Sciatic nerve (tissue), 2 donors: ENCODE results near the gene XRCC4. TPM values are rescaled to one million over a fixed set of nuclear protein-coding genes. Genes with fewer than 3 reads are reported as not detected.
A peak's percentile ranks its signal among the peaks of the same experiment; 100 is the strongest.

Experiments
- ATAC-seq: fragments of 200-7000 bp; cut with Tn5 transposase; one replicate; pipeline ENCODE4 v1.9.1; 2020; ENCODE audit warnings: mild to moderate bottlenecking, moderate library complexity
- DNase-seq: peaks from one replicate; pipeline ENCODE4 v3.0.0-alpha.2; 2020; ENCODE audit warnings: low spot score
- intact Hi-C: fragments of 100-400 bp; cut with DNase I; formaldehyde crosslinking; loops from one replicate; pipeline ENCODE4 v1.14.2; 2022
- total RNA-seq: library from RNA; stranded (reverse); fragmentation: NEBNext Ultra II Directional; extraction: Animal tissue kit (Norgen Biotek cat#: 25700); gene quantifications from one replicate; pipeline ENCODE4 v1.2.1, GENCODE V29; 2021
- donor health status: DM: no; HTN: no; CAD: no.
- donor health status: DM: no; HTN: no; CAD: no.

The XRCC4 gene
- total RNA-seq, 1 donor from 2014 or later, result 6.7 TPM

DNA sequence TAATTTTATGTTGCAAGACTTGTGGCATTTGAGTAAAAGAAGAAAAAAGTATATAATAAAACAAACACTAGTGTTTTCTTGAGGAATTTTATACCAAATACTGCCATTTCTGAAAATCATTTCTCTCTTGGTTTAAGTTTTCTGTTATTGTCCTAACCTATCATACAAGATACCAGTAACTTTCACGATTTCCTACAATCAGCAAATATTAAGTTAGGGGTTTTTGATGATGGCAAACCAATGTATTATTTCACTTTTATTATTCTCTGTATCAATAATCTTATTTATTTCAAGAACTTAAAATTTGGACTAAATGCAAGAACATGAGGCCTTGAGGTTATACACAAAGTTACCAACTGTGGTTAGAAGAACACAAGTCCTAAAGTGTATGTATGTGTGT is 285.2 kb downstream of the XRCC4 start:
- intact Hi-C loops, result no loop called here
- DNase-seq (no peak), ATAC-seq (no peak)

DNA sequence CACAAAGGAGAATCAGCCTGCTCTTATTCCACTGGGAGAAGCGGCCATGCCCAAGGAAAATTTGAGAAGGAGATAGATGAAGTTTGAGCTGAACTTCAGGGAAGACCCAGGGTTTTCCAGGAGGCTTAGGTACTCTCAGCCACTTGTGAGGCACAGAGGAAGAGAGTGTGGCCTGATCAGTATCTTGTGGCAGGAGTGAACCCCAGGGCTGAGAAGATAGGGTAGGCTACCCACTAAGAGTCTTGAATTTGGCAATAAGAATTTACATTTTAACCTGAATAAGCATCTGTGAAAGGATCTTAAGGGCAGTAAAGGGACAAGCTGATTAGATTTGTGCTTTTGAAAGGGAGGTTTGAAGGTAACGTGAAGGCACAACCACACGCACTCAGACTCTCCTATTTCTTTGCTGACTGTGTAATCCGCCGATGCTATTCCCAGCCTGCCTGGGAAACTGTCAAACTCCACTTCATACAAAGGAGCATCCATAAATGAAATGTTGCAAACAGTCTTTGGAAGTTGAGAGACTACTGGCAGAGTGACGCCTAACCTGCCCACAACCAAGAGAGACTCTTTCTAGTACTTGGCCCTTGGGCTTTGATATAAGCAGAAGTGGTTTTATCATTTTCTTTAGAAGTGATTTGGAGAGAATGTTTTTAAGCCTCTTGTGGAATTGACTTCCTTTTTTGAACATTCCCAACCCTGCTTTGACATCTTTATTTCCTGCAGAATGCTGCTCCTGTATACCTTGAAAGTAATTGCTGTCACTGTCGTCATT is 286.0 kb downstream of the XRCC4 start:
- intact Hi-C loops, result no loop called here
- ATAC-seq (no peak), DNase-seq (no peak)

DNA sequence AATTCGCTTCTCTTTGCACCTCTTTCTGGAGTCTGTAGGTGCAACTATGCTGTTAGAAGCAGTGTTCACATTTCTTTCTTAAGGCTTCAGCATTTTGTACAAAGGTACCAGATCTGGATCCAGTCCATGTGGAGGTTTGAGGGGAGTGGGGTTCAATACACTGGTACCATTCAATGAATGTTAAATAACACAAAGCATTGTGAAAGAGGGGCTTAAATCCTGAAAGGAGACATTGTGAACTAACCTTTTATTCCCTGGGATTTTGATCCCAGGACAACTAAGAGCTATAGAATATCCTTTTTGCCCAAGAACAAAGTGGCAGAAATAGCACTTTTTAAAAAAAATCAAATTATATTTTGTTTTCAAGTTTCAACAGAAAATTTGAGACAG is 286.5 kb downstream of the XRCC4 start:
- ATAC-seq (no peak), DNase-seq (no peak)
- intact Hi-C loops, result no loop called here

DNA sequence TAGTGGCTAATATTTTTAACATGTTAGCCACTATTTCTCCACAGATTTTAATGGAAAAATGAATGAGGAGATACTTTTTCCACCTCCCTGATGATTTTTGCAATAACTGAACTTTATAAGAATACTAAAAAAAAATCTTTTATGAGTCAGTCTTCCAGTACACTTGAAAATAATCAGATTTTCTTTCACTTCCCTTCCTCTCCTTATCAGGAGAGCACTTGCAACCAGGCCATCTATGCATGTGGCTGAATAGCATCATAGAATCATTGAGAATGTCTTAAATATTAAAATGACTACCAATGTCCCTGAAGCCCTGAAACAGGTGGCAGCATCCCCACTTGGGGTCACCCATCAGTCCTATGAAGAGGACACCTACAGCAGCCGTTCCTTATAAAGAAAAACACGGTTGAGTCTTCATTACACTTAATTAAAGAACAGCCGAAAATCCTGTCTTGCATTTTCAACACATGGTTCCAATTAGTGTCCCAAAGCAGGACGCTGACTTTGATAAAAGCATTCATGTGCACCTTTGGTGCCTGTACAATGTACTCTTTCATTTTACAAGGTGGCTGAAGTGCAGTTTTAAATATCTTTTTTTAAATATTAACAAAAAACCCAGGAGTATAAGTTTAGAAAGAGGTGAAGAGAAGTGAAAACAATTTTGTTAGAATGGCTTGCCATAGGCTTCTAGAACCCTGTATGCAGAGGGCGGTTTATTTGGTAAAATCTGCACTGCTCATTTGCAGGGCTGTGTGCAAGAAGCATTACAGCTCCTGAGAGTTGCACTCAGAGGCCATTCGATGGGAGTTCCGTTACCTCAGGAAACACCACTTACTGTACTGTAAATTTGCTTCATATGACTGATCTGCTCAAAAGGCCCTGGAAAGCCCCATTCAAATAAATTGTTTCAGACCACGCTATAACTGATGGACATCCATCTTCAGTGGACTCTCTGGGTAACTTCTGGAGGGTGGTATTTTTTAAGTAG is 287.3 kb downstream of the XRCC4 start:
- no peak for ATAC-seq

DNA sequence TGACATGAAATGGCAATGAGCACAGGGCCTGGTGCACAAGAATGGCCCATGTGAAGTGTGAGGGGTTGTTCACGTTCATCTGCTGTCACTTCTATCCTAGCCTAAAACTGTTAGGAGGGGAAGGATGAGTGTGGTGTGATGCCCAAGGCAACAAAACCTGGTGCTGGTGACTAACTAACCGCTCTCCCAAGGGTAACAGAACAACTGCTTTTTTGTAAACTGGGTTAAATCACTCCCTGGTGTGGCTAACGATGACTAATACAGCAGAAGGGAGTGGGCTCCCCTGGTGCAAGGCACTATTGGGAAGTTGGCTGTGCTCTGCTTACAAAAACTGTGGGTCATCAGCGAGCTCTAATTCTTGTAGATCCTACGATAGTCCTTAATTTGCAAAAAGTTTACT is 291.0 kb downstream of the XRCC4 start:
- ATAC-seq, result peak; percentile 64
- no peak for DNase-seq
- intact Hi-C loops, result no loop called here

More for the DNA sequence above, 287.3 kb downstream of the XRCC4 start:
- intact Hi-C loops, result no loop called here
- no peak for DNase-seq

DNA sequence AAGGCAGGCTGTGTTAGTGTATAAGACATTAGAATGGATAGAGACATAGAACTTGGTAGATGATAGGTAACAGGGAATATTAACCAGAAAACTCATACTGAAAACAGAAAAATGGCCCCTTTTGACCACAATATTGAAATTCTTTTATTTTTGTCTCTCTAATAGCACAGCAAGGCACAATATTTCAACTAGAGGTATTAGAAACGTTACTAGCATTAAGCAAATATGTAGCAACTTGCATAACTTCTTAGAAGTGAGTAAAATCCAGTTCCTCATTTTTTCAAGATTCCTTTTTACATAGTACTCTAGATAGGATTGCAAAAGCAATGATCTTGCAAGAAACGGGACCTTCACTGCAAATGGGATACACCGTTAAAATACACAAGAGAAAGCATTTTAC is 291.5 kb downstream of the XRCC4 start:
- no peak for DNase-seq

DNA sequence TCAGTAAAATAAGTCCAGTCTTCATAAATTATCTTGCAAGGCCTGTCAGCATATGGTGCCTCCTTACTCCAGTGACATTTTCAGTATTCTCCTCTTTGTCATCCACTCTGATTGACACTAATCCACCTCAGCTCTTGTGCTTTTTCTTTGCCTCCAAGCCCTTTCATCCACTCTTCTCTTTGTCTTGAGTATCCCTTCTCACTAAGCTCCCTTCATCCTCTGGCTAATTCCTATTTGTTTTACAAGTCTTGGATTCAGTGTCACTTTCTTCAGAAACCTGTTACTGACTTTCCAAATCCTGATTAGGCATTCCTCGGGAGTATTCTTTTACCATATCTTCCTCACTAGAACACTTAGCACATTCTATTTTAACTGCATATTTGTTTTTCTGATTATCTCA is 293.6 kb downstream of the XRCC4 start:
- intact Hi-C loops, result no loop called here
- no peak for ATAC-seq
- DNase-seq, result no peak

More for the DNA sequence above, 291.5 kb downstream of the XRCC4 start:
- ATAC-seq, result peak; percentile 56
- intact Hi-C loops, result no loop called here

DNA sequence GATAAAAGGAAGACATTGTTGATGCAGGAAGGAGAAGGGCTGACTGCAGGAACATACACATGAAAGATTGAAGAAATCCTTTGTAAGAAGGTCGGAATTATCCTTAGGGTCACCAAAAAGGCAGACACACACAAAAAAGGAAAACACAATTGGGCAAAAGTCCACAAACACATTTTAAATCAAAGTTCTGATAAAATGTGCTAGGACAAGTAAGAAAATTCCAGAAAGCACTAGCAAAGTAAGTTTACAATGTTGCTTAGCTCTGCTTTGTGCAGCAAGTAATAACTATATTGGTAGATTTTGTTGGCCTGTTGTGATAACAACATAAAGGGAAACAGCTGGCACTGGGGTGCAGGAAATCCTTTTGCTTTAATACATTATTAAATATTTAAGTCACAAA is 294.4 kb downstream of the XRCC4 start:
- ATAC-seq (no peak), DNase-seq (no peak)
- intact Hi-C loops, result no loop called here

DNA sequence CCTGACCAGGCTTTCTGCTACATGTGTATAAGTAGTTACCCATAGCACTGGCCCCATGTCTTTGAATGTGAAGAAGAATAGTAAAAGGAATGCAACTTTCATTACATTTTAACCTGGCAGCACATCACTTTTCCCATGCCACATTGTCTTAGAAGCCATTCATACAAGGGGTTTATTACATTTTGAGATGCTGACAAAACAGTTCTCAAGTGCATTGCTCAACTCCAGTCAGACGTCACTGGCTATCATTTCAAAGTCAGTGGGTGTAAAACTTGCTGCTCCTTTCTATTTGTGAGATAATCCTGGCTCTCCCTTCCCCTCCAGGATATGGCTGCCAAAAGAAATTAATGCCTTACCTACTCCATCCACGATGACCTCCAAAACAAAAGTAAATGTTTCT is 297.2 kb downstream of the XRCC4 start:
- peak; percentile 82 for ATAC-seq
- intact Hi-C loops, result no loop called here
- DNase-seq, result no peak

DNA sequence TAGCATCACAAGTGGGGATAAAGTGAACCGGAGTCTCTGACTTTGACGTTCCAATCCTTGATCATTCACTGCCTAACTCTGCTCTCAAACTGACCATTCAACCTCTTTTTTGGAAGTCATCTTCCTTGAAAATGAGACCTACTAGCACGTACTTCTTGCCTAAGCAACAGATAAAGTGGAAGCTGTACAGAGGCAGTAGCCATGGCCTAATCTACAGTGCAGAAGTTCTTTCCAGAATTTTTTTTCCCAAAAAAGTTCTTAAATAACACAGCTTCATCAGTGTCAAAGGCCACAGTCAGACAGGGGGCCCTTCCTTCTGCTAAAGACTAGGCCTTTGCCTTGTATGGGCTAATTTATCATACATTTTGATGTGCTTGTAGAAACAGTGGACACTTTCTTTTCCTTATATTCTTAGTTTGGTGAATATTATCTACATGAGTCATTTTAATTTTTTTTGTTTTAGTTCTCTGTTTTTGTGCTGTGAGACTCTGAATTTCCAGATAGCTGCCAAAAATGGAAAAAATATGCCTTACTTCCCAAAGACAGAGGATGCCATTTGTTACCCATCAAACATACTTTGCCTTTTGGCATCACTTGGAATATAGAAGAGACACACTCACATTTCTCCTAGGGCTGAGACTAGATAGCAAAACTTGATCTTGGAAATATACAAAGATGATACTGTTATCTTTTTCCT is 297.9 kb downstream of the XRCC4 start:
- peak; percentile 8 for ATAC-seq
- intact Hi-C loops, result no loop called here
- no peak for DNase-seq

DNA sequence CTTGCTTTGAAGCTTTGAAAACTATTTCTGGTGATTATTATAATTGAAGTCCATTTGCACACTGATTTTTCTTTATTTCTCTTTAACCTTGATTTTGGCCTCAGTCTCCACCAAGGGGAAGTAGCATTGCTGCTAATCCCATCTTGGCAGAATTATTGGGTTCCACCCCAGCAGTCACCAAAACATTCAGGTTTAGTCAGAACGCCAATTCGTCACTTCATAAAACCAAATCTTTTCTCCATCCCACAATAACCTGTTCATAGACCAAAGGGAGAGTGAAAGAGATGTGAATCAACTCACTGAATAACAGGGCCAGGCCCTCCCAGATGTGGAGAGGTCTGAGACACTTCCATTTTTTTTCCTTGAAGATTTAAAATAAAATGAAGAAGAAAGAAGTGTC is 299.1 kb downstream of the XRCC4 start:
- DNase-seq, result no peak
- intact Hi-C loops, result no loop called here
- ATAC-seq, result no peak

DNA sequence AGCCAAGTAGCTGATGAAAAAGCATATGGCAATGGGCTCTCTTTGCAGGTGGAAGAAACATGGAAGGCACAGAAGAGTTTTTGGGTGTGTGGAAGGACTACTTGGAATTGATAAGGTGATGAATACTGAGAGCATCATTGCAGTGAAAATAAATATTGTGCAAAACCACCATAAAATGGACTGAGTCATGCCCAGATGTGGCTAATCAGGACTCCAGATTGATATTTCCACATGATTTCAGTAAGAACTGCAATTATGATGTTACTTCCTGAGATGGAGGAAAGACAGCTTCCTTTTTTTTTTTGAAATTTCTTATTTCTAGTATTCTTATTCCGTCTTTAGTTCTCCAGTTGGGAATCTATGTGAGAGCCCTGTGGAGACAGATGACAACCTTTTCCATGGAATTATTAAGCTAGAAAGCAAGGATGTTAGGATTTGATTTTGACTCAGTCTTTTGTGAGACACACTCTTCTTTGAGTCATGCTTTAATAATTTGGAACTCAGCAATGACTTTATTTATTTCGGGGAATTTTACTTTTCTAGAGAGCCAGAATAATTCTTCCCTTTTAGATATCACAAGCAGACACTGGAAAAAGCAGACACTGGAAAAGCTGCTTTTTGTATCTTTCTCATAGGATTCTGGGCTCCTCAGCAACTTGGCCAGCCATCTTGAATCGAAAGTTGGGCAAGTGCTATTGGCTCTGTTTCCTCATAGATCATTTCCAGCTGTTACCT is 300.0 kb downstream of the XRCC4 start:
- intact Hi-C loops, result no loop called here
- DNase-seq, result no peak
- peak; percentile 76 for ATAC-seq

DNA sequence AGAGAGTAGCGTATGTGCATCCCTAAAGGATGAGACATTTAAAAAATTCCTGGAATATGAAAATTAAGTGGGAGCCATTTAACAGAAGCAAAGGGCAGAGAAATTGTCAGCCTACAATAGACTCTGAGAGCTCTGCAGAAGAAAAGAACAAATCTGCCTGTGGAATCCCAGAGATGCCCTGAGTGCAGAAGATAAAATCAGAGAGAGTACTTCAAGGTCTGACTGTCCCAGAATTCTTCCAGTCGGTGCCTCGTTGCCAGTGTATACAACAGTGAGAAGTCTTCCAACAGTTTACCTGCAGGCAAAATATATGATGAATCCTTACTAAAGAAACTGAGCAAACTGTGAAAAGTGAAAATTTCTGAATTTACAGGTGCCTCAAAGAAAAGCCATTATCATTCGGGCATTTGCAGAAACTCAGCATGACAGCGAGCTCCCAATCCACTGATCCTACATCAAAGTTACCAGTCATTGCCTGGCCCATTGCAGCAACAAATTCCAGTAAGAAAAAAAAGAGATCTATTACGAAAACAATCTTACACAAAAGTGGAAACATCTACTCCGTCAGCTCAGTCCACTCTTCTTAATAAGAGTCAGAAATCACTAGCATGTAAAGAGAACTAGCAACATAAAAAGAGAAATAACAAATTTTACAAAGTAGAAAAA is 301.4 kb downstream of the XRCC4 start:
- DNase-seq, result no peak
- intact Hi-C loops, result no loop called here
- ATAC-seq, result no peak

DNA sequence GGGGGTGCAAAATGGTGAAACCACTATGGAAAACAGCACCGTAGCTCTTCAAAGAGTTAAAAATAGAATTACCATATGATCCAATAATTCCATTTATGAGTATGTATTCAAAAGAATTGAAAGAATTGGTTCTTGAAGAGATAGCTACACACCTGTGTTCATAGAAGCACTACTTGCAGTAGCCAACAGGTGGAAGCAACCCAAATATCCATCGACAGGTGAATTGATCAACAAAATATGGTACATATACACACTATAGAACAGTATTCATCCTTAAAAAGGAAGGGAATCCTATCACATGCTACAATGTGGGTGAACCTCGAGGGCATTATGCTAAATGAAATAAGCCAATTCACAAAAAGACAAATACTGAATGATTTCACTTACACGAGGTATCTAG is 308.5 kb downstream of the XRCC4 start:
- ATAC-seq (no peak), DNase-seq (no peak)
- intact Hi-C loops, result no loop called here

DNA sequence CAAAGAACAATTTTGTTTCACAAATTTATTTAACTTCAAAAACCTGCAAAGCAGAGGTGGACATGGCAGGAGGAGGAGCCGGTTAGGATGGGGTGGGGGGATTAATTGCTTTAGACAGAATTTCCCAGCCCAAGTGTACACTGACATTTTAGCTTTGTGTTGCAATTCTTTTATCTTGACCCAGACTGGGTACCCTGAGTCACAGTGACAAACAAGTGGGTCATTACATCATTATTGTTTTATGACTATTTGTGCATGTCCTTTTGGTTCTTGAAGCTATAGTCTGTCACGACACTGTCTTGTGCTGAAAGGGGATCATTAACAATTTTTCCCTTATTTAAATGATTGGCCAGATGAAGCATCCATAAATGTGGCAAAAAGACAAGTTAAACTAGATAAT is 309.7 kb downstream of the XRCC4 start:
- intact Hi-C loops, result no loop called here
- no peak for ATAC-seq
- DNase-seq, result no peak

DNA sequence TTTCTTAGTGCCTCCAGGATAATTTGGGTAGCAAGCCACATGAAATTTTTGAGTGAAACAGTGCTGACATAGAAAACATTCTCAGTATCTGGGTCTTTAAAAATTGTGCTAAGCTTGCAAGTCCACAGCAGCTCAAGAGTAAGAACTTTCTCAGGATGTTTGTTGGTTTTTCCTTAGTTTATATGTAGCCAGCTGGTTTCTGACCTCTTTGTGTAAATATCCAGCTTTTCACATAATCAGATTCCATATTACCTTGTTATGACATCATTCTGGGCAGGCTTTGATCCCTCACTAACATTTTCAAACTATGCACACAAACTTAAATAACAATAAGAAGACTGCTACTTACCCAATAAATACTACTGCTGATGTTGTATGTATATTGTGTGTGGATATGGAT is 311.3 kb downstream of the XRCC4 start:
- intact Hi-C loops, result no loop called here
- no peak for DNase-seq
- no peak for ATAC-seq

DNA sequence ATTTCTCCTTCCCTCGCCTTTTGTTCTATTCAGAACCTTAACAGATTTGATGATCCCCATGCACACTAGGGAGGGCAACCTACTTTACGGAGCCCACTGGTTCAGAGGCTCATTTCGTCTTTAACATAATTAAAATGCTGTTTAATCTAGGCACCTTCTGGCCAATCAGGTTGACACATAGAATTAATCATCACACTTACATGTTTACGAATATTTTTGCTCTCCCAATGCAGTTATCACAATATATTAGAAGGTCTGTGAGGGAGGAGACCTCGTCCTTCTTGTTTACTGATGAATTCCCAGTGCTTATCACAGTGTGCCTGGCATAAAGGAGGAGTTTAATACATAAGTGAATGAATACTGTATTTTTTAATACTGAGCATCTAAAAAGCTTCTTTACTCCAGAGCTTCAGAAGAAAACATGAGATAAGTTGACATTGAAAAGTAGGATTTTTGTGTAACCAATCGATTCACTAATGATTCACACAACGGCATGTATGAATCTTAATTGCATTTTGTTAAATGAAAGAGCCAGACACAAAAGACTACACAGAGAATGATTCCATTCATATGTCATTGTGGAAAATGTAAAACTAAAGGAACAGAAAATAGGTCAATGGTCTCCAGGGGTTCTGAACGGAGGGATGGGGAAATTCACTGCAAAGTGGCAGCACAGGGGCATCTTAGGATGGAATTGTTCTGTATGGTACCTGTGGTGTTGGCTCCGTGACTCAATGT is 315.6 kb downstream of the XRCC4 start:
- no peak for DNase-seq
- no peak for ATAC-seq
- intact Hi-C loops, result no loop called here

DNA sequence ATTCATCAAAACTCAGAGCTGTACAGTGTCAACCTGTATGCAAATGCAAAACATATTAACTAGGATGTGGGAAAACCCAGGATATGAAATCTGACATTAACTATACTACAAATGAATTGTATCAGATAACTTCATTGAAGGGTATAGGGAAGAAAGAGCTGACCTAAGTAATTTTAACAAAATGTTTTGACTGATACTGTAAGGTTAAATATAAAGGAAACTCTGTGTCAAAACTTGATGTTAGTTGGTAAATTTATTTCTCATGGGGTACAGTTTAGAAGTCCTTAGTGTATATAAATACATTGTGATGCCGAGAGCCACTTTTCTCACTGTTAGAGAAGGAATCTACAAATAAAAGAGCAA is 316.1 kb downstream of the XRCC4 start:
- intact Hi-C loops, result no loop called here
- DNase-seq, result no peak
- ATAC-seq, result no peak
